Measurements from ENCODE around the gene SH2D4B. TPM values are rescaled to one million over a fixed set of nuclear protein-coding genes. Genes with fewer than 3 reads are reported as not detected.

Gene SH2D4B
- total RNA-seq, 1 donor from 2014 or later, result 1.4 TPM

DNA sequence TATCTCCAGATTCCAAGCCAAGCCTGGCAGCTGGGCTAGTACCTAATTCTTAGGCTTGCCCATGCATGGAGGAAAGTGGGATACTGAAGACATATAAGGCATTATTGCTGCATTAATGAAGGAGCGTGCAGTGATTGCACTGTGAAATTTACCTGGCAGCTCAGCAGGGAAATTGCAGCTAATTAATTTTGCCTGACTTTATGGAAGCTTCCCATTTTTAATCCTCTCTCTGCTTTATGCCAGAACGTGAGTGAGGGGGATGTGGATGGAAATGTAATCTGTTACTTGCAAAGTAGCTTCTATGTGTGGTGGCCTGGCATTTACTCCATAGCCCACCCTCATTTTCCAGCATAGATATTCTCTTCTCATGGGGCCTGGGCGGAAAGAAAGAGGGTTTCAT, 134.9 kb downstream of the SH2D4B start:
- Histone ChIP-seq H3K4me1 (no peaks in the 10 kb centered on the region), H3K9me3 (no peaks in the 10 kb centered on the region), H3K4me3 (no peak overlapping the region), H3K36me3 (no peaks in the 10 kb centered on the region), H3K27ac (no peak overlapping the region), H3K27me3 (ENCODE audit: low read depth) (no peaks in the 10 kb centered on the region)
- DNase-seq (no peak), ATAC-seq (no peak)
- TF ChIP-seq, protein P1, sequence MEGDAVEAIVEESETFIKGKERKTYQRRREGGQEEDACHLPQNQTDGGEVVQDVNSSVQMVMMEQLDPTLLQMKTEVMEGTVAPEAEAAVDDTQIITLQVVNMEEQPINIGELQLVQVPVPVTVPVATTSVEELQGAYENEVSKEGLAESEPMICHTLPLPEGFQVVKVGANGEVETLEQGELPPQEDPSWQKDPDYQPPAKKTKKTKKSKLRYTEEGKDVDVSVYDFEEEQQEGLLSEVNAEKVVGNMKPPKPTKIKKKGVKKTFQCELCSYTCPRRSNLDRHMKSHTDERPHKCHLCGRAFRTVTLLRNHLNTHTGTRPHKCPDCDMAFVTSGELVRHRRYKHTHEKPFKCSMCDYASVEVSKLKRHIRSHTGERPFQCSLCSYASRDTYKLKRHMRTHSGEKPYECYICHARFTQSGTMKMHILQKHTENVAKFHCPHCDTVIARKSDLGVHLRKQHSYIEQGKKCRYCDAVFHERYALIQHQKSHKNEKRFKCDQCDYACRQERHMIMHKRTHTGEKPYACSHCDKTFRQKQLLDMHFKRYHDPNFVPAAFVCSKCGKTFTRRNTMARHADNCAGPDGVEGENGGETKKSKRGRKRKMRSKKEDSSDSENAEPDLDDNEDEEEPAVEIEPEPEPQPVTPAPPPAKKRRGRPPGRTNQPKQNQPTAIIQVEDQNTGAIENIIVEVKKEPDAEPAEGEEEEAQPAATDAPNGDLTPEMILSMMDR (IDR thresholded peaks at IDR 0.05), result no peak
- intact Hi-C loops (cut with DNase I), result no loop called here

DNA sequence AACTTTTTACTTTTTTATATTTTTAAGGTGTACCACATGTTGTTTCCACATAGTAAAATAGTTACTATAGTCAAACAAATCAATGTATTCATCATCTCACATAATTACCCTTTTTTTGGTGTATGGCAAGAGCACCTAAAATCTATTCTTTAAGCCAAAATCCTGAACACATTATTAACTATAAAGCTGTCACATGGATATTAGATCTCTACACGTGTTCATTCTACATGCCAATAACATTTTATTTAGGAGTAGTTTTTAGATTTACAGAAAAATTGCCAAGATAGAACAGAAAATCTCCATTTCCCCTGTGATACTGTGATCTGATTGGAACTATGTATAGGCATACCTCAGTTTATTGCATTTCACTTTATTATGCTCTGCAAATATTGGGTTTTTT, 137.1 kb downstream of the SH2D4B start:
- ATAC-seq (no peak), DNase-seq (no peak)
- TF ChIP-seq, protein P1 (IDR thresholded peaks at IDR 0.05), result no peak
- H3K4me1 ChIP-seq, result no peaks in the 10 kb centered on the region
- H3K4me3 ChIP-seq, result no peak overlapping the region
- no peaks in the 10 kb centered on the region for H3K9me3 ChIP-seq
- no peaks in the 10 kb centered on the region for H3K36me3 ChIP-seq
- no peaks in the 10 kb centered on the region for H3K27me3 ChIP-seq (ENCODE audit: low read depth)
- intact Hi-C loops (cut with DNase I), result no loop called here
- no peak overlapping the region for H3K27ac ChIP-seq

GRCh38 chr10:80681142-80681541, 143.4 kb downstream of the SH2D4B start:
- Histone ChIP-seq H3K4me3 (no peak overlapping the region), H3K36me3 (no peaks in the 10 kb centered on the region), H3K27ac (no peak overlapping the region), H3K27me3 (ENCODE audit: low read depth) (no peaks in the 10 kb centered on the region), H3K9me3 (no peaks in the 10 kb centered on the region), H3K4me1 (no peaks in the 10 kb centered on the region)
- intact Hi-C loops (cut with DNase I), result no loop called here
- no peak for DNase-seq
- no peak for ATAC-seq
- TF ChIP-seq, protein P1 (IDR thresholded peaks at IDR 0.05), result no peak

DNA sequence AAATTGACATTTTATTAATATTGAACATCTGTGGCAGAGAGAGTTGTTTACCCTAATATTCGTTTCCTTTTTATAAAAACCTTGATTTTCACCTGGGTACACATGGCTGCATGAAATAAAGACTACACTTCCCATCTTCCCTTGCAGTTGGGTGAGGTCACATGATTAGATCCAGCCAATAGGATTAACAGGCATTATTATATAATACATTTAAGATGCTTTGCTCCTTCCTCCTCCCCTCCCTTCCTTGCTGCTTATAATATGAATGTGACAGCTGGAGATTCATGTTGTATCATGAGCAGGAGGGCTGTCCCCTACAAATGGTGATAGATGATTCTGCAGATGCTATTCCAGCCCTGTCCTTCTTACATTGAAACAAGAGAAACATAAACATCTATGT, 146.6 kb downstream of the SH2D4B start:
- ATAC-seq, result peak in 1 of 2 donors; percentile 61
- no peak for DNase-seq
- intact Hi-C loops (cut with DNase I), result no loop called here
- no peaks in the 10 kb centered on the region for H3K4me1 ChIP-seq
- H3K27me3 ChIP-seq (ENCODE audit: low read depth), result no peaks in the 10 kb centered on the region
- H3K9me3 ChIP-seq, result no peaks in the 10 kb centered on the region
- TF ChIP-seq, protein P1 (IDR thresholded peaks at IDR 0.05), result no peak
- no peaks in the 10 kb centered on the region for H3K36me3 ChIP-seq
- no peak overlapping the region for H3K4me3 ChIP-seq
- no peak overlapping the region for H3K27ac ChIP-seq

DNA sequence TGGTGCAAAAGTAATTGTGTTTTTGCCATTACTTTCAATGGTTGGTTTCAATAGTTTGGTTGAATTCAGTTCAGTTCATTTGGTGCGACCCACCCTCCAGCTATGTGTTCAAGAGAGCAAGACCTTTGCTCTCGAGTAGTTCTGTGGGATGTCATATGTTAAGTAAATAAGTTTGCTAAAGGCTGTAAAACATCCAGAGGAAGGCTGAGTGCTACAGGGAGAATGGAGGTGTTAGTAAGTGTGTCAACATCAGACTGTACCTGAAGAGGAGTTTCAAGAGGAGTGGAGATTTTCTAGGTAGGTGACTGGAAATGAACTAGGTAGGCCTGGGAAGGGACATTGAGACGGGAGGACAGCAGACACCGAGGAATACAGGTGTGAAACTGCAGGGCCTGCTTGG, 147.7 kb downstream of the SH2D4B start:
- no peaks in the 10 kb centered on the region for H3K9me3 ChIP-seq
- intact Hi-C loops (cut with DNase I), result no loop called here
- no peak overlapping the region for H3K4me3 ChIP-seq
- no peaks in the 10 kb centered on the region for H3K36me3 ChIP-seq
- no peak overlapping the region for H3K27ac ChIP-seq
- TF ChIP-seq, protein P1 (IDR thresholded peaks at IDR 0.05), result no peak
- ATAC-seq (no peak), DNase-seq (no peak)
- no peaks in the 10 kb centered on the region for H3K4me1 ChIP-seq
- no peaks in the 10 kb centered on the region for H3K27me3 ChIP-seq (ENCODE audit: low read depth)
